ENCODE measurements around the gene AASDHPPT. TPM values are rescaled to one million over a fixed set of nuclear protein-coding genes. Genes with fewer than 3 reads are reported as not detected.
"Not testable (repeated sequence)": the region's sequence is repeated elsewhere in the genome, so short reads cannot be mapped to it uniquely, and the experiment has no call there.

AASDHPPT gene
- total RNA-seq, 1 donor from 2014 or later, result 27.6 TPM

- H3K4me1 ChIP-seq, result no peaks in the 10 kb centered on the region
- intact Hi-C loops (cut with DNase I), result no loop called here
- ATAC-seq, result no peak
- H3K27me3 ChIP-seq (ENCODE audit: low read depth), result no peaks in the 10 kb centered on the region
- no peak overlapping the region for H3K4me3 ChIP-seq
- DNase-seq, result no peak
- no peaks in the 10 kb centered on the region for H3K9me3 ChIP-seq
- TF ChIP-seq CTCF (IDR thresholded peaks at IDR 0.05), result no peak
- H3K36me3 ChIP-seq, result no peaks in the 10 kb centered on the region
- H3K27ac ChIP-seq, result no peak overlapping the region
These were observed 33.9 kb upstream of the AASDHPPT start for GRCh38 chr11:106043540-106043939.

- intact Hi-C loops (cut with DNase I), result no loop called here
- TF ChIP-seq CTCF (IDR thresholded peaks at IDR 0.05), result no peak
- Histone ChIP-seq H3K4me3 (no peak overlapping the region), H3K27me3 (ENCODE audit: low read depth) (no peaks in the 10 kb centered on the region), H3K4me1 (no peaks in the 10 kb centered on the region), H3K9me3 (no peaks in the 10 kb centered on the region), H3K27ac (no peak overlapping the region), H3K36me3 (no peaks in the 10 kb centered on the region)
- no peak for DNase-seq
- ATAC-seq, result no peak
These were observed 29.8 kb upstream of the AASDHPPT start for GRCh38 chr11:106047631-106048030.

GRCh38 chr11:106049727-106050476 lies 27.6 kb upstream of the AASDHPPT start:
- intact Hi-C loops (cut with DNase I), result no loop called here

GRCh38 chr11:106051103-106051502 lies 26.4 kb upstream of the AASDHPPT start:
- intact Hi-C loops (cut with DNase I), result no loop called here
- ATAC-seq, result no peak

More at GRCh38 chr11:106049727-106050476, 27.6 kb upstream of the AASDHPPT start:
- peaks cover 4% of the 10 kb centered on the region for H3K36me3 ChIP-seq
- H3K9me3 ChIP-seq, result no peaks in the 10 kb centered on the region
- DNase-seq (no peak), ATAC-seq (no peak)
- no peaks in the 10 kb centered on the region for H3K4me1 ChIP-seq
- H3K27me3 ChIP-seq (ENCODE audit: low read depth), result no peaks in the 10 kb centered on the region
- no peak for TF ChIP-seq CTCF (IDR thresholded peaks at IDR 0.05)
- H3K27ac ChIP-seq, result no peak overlapping the region
- no peak overlapping the region for H3K4me3 ChIP-seq

GRCh38 chr11:106058377-106058776 lies 19.1 kb upstream of the AASDHPPT start:
- ATAC-seq; H3K4me1 ChIP-seq; H3K9me3 ChIP-seq; DNase-seq; intact Hi-C loops (cut with DNase I); H3K27ac ChIP-seq; H3K4me3 ChIP-seq; H3K27me3 ChIP-seq (ENCODE audit: low read depth): not testable (repeated sequence)
- peaks cover 10% of the 10 kb centered on the region for H3K36me3 ChIP-seq

More at GRCh38 chr11:106051103-106051502, 26.4 kb upstream of the AASDHPPT start:
- TF ChIP-seq CTCF (IDR thresholded peaks at IDR 0.05), result no peak
- H3K4me1 ChIP-seq, result no peaks in the 10 kb centered on the region
- H3K4me3 ChIP-seq, result no peak overlapping the region
- peaks cover 4% of the 10 kb centered on the region for H3K36me3 ChIP-seq
- H3K27ac ChIP-seq, result no peak overlapping the region
- no peak for DNase-seq
- H3K27me3 ChIP-seq (ENCODE audit: low read depth), result no peaks in the 10 kb centered on the region
- no peaks in the 10 kb centered on the region for H3K9me3 ChIP-seq

GRCh38 chr11:106059617-106060016 lies 17.8 kb upstream of the AASDHPPT start:
- no peak for TF ChIP-seq CTCF (IDR thresholded peaks at IDR 0.05)
- no peaks in the 10 kb centered on the region for H3K9me3 ChIP-seq
- H3K4me3 ChIP-seq, result no peak overlapping the region
- no peak overlapping the region for H3K27ac ChIP-seq
- DNase-seq (no peak), ATAC-seq (no peak)
- intact Hi-C loops (cut with DNase I), result no loop called here
- no peaks in the 10 kb centered on the region for H3K27me3 ChIP-seq (ENCODE audit: low read depth)
- H3K36me3 ChIP-seq, result peaks cover 6% of the 10 kb centered on the region
- no peaks in the 10 kb centered on the region for H3K4me1 ChIP-seq

Measured in lower lobe of right lung (tissue), 2 donors.